Airway epithelial cell (primary cell): ENCODE data around the gene AJAP1. TPM values are rescaled to one million over a fixed set of nuclear protein-coding genes. Genes with fewer than 3 reads are reported as not detected.

ENCODE experiments used
- total RNA-seq: library from RNA; depleted of rRNA; stranded (reverse); fragments of >200 nt; gene quantifications from 2 replicates; pipeline ENCODE4 v1.2.3, GENCODE V29; 2015

AJAP1 gene
- 0.33 and 0.56 TPM in 2 replicates for total RNA-seq

GRCh38 chr1:4653796-4654725 lies at the start of gene AJAP1:
Gene AJAP1 (plus strand): TSS chr1:4654609. CDS start chr1:4655426, 817 bp downstream.

